ENCODE measurements around the gene MEF2D. TPM values are rescaled to one million over a fixed set of nuclear protein-coding genes. Genes with fewer than 3 reads are reported as not detected.

The MEF2D gene
- polyA plus RNA-seq, 1 donor (not counting 4 experiments of a cell fraction or from before 2014, with no cell fraction given): 9.3 TPM

DNA sequence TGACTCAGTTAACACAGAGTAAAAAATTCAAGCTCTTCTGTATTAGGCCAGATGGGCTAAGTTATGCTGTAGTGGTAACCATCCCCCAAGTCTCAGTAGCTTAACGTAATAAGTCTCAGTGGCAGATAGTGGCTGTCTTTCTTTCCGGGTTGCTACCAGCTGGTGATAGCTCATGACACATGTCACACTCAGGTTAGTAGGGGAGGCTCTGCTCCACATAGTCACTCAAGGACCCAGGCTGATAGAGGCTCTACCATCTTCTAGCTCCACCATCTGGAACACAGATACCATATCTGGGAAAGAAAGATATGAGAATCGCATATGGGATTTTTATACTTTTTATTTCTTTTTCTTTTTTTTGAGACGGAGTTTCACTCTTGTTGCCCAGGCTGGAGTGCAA lies 16.2 kb upstream of the MEF2D start:
- Histone ChIP-seq H3K36me3 (ENCODE audit: control insufficient read depth in 2 of 2, extremely low read depth in 1 of 2, insufficient read depth in 2 of 2, low read length in 2 of 2) (no peaks in the 10 kb centered on the region), H3K4me2 (ENCODE audit: control insufficient read depth, extremely low read depth, insufficient read depth, low read depth, low read length) (no peak overlapping the region), H3K4me1 (ENCODE audit: control insufficient read depth, extremely low read depth, insufficient read depth, low read length) (no peaks in the 10 kb centered on the region), H3K27me3 (ENCODE audit: control insufficient read depth, extremely low read depth, insufficient read depth, low read length) (no peaks in the 10 kb centered on the region), H3K9ac (ENCODE audit: control insufficient read depth, extremely low read depth, insufficient read depth, low read length) (no peak overlapping the region), H3K4me3 (ENCODE audit: control insufficient read depth in 2 of 3, extremely low read depth in 1 of 3, insufficient read depth in 2 of 3, low read depth in 1 of 3, low read length in 3 of 3) (no peak overlapping the region), H3K9me3 (ENCODE audit: control insufficient read depth, low read depth, low read length) (no peaks in the 10 kb centered on the region), H3K9me1 (ENCODE audit: control insufficient read depth, extremely low read depth, insufficient read depth, low read length) (no peaks in the 10 kb centered on the region), H2AFZ (ENCODE audit: control insufficient read depth, low read length) (no peak overlapping the region), H4K20me1 (ENCODE audit: control insufficient read depth, extremely low read depth, insufficient read depth, low read length) (no peaks in the 10 kb centered on the region), H3K27ac (ENCODE audit: control insufficient read depth, insufficient read depth, low read length) (no peak overlapping the region), H3K79me2 (ENCODE audit: control insufficient read depth, insufficient read depth, low read length) (no peaks in the 10 kb centered on the region)
- DNase-seq (ENCODE audit: low read depth, low spot score): no peak
- FAIRE-seq: no peak
- dilution Hi-C loops (cut with MboI; ENCODE audit: extremely low pct_ligation_motif_present, low sequenced_read_pairs): no loop called here
- TF ChIP-seq EZH2 (IDR thresholded peaks at IDR 0.05; ENCODE audit: low read length): no peak
- TF ChIP-seq, protein P1, sequence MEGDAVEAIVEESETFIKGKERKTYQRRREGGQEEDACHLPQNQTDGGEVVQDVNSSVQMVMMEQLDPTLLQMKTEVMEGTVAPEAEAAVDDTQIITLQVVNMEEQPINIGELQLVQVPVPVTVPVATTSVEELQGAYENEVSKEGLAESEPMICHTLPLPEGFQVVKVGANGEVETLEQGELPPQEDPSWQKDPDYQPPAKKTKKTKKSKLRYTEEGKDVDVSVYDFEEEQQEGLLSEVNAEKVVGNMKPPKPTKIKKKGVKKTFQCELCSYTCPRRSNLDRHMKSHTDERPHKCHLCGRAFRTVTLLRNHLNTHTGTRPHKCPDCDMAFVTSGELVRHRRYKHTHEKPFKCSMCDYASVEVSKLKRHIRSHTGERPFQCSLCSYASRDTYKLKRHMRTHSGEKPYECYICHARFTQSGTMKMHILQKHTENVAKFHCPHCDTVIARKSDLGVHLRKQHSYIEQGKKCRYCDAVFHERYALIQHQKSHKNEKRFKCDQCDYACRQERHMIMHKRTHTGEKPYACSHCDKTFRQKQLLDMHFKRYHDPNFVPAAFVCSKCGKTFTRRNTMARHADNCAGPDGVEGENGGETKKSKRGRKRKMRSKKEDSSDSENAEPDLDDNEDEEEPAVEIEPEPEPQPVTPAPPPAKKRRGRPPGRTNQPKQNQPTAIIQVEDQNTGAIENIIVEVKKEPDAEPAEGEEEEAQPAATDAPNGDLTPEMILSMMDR (optimal IDR thresholded peaks at IDR 0.05 in 1 of 3, IDR thresholded peaks at IDR 0.05 in 1 of 3, conservative IDR thresholded peaks at IDR 0.05 in 1 of 3; ENCODE audit: extremely low read depth in 1 of 3, insufficient read depth in 2 of 3, low read length in 3 of 3): no peak

DNA sequence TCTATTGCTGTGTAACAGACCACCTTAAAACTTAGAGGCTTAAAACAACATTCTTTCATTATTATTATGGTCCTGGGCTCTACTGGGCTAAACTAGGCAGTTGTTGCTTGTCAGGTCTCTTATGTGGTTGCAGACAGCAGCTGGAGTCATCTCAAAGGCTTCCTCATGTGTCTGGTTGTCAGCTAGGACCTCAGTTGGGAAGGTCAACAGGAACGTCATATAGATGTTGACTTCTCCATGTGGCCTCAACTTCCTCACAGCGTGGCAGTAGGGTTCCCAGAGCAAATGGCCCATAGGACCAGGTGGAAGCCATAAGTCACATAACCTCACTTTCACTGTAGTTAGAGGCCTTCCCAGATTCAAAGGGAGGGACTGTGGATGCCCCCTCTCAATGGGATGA lies 15.4 kb upstream of the MEF2D start:
- Histone ChIP-seq H3K4me2 (ENCODE audit: control insufficient read depth, extremely low read depth, insufficient read depth, low read depth, low read length) (no peak overlapping the region), H3K4me1 (ENCODE audit: control insufficient read depth, extremely low read depth, insufficient read depth, low read length) (peaks cover under 1% of the 10 kb centered on the region), H2AFZ (ENCODE audit: control insufficient read depth, low read length) (no peak overlapping the region), H3K9me1 (ENCODE audit: control insufficient read depth, extremely low read depth, insufficient read depth, low read length) (no peaks in the 10 kb centered on the region), H3K9me3 (ENCODE audit: control insufficient read depth, low read depth, low read length) (no peaks in the 10 kb centered on the region), H4K20me1 (ENCODE audit: control insufficient read depth, extremely low read depth, insufficient read depth, low read length) (no peaks in the 10 kb centered on the region), H3K27me3 (ENCODE audit: control insufficient read depth, extremely low read depth, insufficient read depth, low read length) (no peaks in the 10 kb centered on the region), H3K36me3 (ENCODE audit: control insufficient read depth in 2 of 2, extremely low read depth in 1 of 2, insufficient read depth in 2 of 2, low read length in 2 of 2) (no peaks in the 10 kb centered on the region), H3K79me2 (ENCODE audit: control insufficient read depth, insufficient read depth, low read length) (no peaks in the 10 kb centered on the region), H3K9ac (ENCODE audit: control insufficient read depth, extremely low read depth, insufficient read depth, low read length) (no peak overlapping the region), H3K27ac (ENCODE audit: control insufficient read depth, insufficient read depth, low read length) (no peak overlapping the region), H3K4me3 (ENCODE audit: control insufficient read depth in 2 of 3, extremely low read depth in 1 of 3, insufficient read depth in 2 of 3, low read depth in 1 of 3, low read length in 3 of 3) (no peak overlapping the region)
- dilution Hi-C loops (cut with MboI; ENCODE audit: extremely low pct_ligation_motif_present, low sequenced_read_pairs): no loop called here
- no peak for FAIRE-seq
- TF ChIP-seq EZH2 (IDR thresholded peaks at IDR 0.05; ENCODE audit: low read length): no peak
- TF ChIP-seq, protein P1 (optimal IDR thresholded peaks at IDR 0.05 in 1 of 3, IDR thresholded peaks at IDR 0.05 in 1 of 3, conservative IDR thresholded peaks at IDR 0.05 in 1 of 3; ENCODE audit: extremely low read depth in 1 of 3, insufficient read depth in 2 of 3, low read length in 3 of 3): no peak
- no peak for DNase-seq (ENCODE audit: low read depth, low spot score)

All from keratinocyte (primary cell).